GM12878 (cell line): Measurements from ENCODE around the gene SLC29A2. TPM values are rescaled to one million over a fixed set of nuclear protein-coding genes. Genes with fewer than 3 reads are reported as not detected.

Experiments
- ATAC-seq: fragments of 200-7000 bp; cut with Tn5 transposase; 3 replicates; pipeline ENCODE4 v1.9.1; 2020; ENCODE audit warnings: mild to moderate bottlenecking, moderate library complexity
- BruUV-seq: library from RNA; stranded (reverse); fragments of 400-500 nt; replicated peaks from 2 replicates; lab custom pipeline; 2021; lab: Mats Ljungman, UMichigan
- CTCF ChIA-PET: fragments of 300-600 bp; sonication (Branson Sonifier 250); formaldehyde crosslinking; extraction: SDS; loops from one replicate; lab custom pipeline; 2021; ENCODE audit warnings: inconsistent platforms; lab: Yijun Ruan, JAX
- POLR2A ChIA-PET: fragments of 350-600 bp; formaldehyde crosslinking; extraction: SDS; loops from one replicate; lab custom pipeline; 2021; ENCODE audit warnings: inconsistent platforms; lab: Charles Lee
- RAD21 ChIA-PET: fragments of 300-600 bp; sonication (Branson Sonifier 250); formaldehyde crosslinking; loops from one replicate; lab custom pipeline; 2023; ENCODE audit warnings: antibody characterized with exemption; ENCODE audit not compliant: unreplicated experiment; lab: Charles Lee
- SMC1A ChIA-PET: fragments of 300-600 bp; sonication (Branson Sonifier 250); formaldehyde crosslinking; loops from one replicate; lab custom pipeline; 2023; ENCODE audit not compliant: unreplicated experiment, uncharacterized antibody; lab: Charles Lee
- DNase-seq: peaks from one replicate; pipeline ENCODE4 v3.0.0-alpha.2; 2011; ENCODE audit warnings: low read depth, low spot score
- FAIRE-seq: peaks from 3 replicates; lab custom pipeline; 2011; peaks lifted over from hg19 to GRCh38; lab: Jason Lieb, UNC
- H2AFZ ChIP-seq: 2 replicates; pipeline ENCODE4 v1.6.0; 2011; ENCODE audit warnings: low read depth, low read length, control low read depth; ENCODE audit not compliant: control insufficient read depth
- H3K27ac ChIP-seq: 2 replicates; pipeline ENCODE4 v1.5.1; 2011; ENCODE audit warnings: control low read depth; ENCODE audit not compliant: control insufficient read depth, insufficient read depth
- H3K27me3 ChIP-seq, 2 experiments: replicated peaks in 1 of 2; 2 replicates each; pipeline versions ENCODE4 v1.6.0 to v1.6.1; 2011; ENCODE audit warnings: low read length in 1 of 2; ENCODE audit not compliant: control insufficient read depth in 2 of 2, insufficient read depth in 2 of 2
- H3K36me3 ChIP-seq, 2 experiments: 2 replicates each; pipeline ENCODE4 v1.5.1; 2011; ENCODE audit warnings: low read length in 1 of 2; ENCODE audit not compliant: control insufficient read depth in 2 of 2, insufficient read depth in 2 of 2
- H3K4me1 ChIP-seq: 2 replicates; pipeline ENCODE4 v1.6.1; 2011; ENCODE audit warnings: mild to moderate bottlenecking, low read length, moderate library complexity, mixed read lengths; ENCODE audit not compliant: control insufficient read depth, insufficient read depth
- H3K4me2 ChIP-seq: 2 replicates; pipeline ENCODE4 v1.6.0; 2011; ENCODE audit warnings: control low read depth; ENCODE audit not compliant: control insufficient read depth, insufficient read depth
- H3K4me3 ChIP-seq: fragments of 200-600 bp; sonication (generic); 2 replicates; pipeline ENCODE4 v1.5.1; 2016
- H3K79me2 ChIP-seq: 2 replicates; pipeline ENCODE4 v1.6.0; 2011; ENCODE audit warnings: low read length; ENCODE audit not compliant: control insufficient read depth, insufficient read depth
- H3K9ac ChIP-seq: 2 replicates; pipeline ENCODE4 v1.8.0; 2011; ENCODE audit warnings: low read length, control low read depth, mixed read lengths; ENCODE audit not compliant: control insufficient read depth, insufficient read depth
- H3K9me3 ChIP-seq: replicated peaks from 3 replicates; pipeline ENCODE4 v1.5.1; 2011; ENCODE audit warnings: mild to moderate bottlenecking, low read length; ENCODE audit not compliant: control insufficient read depth, insufficient read depth
- H4K20me1 ChIP-seq: 2 replicates; pipeline ENCODE4 v1.6.0; 2011; ENCODE audit not compliant: control insufficient read depth, insufficient read depth
- EGR1 ChIP-seq, 2 experiments: IDR thresholded peaks; 1 replicate in 1 of 2; 2 replicates in 1 of 2; pipeline ENCODE4 v1.6.1; 2011 to 2012; ENCODE audit warnings: low read depth in 2 of 2, low read length in 2 of 2, borderline replicate concordance in 1 of 2, mild to moderate bottlenecking in 1 of 2, moderate library complexity in 1 of 2
- HCFC1 ChIP-seq: fragments of 150-350 bp; IDR thresholded peaks from 2 replicates; pipeline ENCODE4 v1.6.1; 2014; ENCODE audit warnings: low read length
- IRF4 ChIP-seq: IDR thresholded peaks from 2 replicates; pipeline ENCODE4 v1.6.1; 2011; ENCODE audit warnings: low read depth, low read length
- JUNB ChIP-seq: IDR thresholded peaks from 2 replicates; pipeline ENCODE4 v1.6.1; 2016; ENCODE audit warnings: antibody characterized with exemption, mild to moderate bottlenecking
- NBN ChIP-seq: fragments of 450-650 bp; IDR thresholded peaks from 2 replicates; pipeline ENCODE4 v1.6.1; 2016
- PAX8 ChIP-seq: fragments of 450-650 bp; IDR thresholded peaks from 2 replicates; pipeline ENCODE4 v1.6.1; 2017; ENCODE audit warnings: mild to moderate bottlenecking, moderate library complexity
- RB1 ChIP-seq: fragments of 450-650 bp; formaldehyde crosslinking; IDR thresholded peaks from 2 replicates; pipeline ENCODE4 v1.6.1; 2017; ENCODE audit warnings: mild to moderate bottlenecking, borderline replicate concordance
- SIN3A ChIP-seq: IDR thresholded peaks from 2 replicates; pipeline ENCODE4 v1.6.1; 2012; ENCODE audit warnings: low read depth, low read length, improper control_type of control experiment
- SMAD1 ChIP-seq: fragments of 450-650 bp; IDR thresholded peaks from 2 replicates; pipeline ENCODE4 v1.6.1; 2018; ENCODE audit warnings: mild to moderate bottlenecking, low read depth; ENCODE audit not compliant: partially characterized antibody
- SMAD5 ChIP-seq: IDR thresholded peaks from 2 replicates; pipeline ENCODE4 v1.6.1; 2016; ENCODE audit warnings: antibody characterized with exemption, low read depth
- YBX1 ChIP-seq: fragments of 450-650 bp; IDR thresholded peaks from 2 replicates; pipeline ENCODE4 v1.6.1; 2016; ENCODE audit warnings: antibody characterized with exemption
- WGBS: methylation state at CpG from one replicate; pipeline ENCODE4 v1.1.6; 2016; ENCODE audit warnings: low lambda C conversion rate; ENCODE audit not compliant: insufficient replicate concordance, insufficient coverage; ENCODE audit errors: missing lambda C conversion rate; 5-methylcytosine and 5-hydroxymethylcytosine counted together
- in situ Hi-C: fragments of 300-500 bp; cut with MboI; formaldehyde crosslinking; loops from 9 replicates; pipeline ENCODE4 v1.14.3; 2018; ENCODE audit warnings: mixed read lengths
- intact Hi-C: fragments of 100-400 bp; cut with micrococcal nuclease; formaldehyde crosslinking; loops from one replicate; pipeline ENCODE4 v1.14.2; 2022; ENCODE audit not compliant: unreplicated experiment
- polyA plus RNA-seq, 11 experiments: library from polyadenylated mRNA; depleted of rRNA in 4 of 11; unstranded in 6 of 11; stranded (reverse) in 5 of 11; fragments of >200 nt; fragmentation: Nextera tagmentation in 4 of 11; fragmentation: Illumina TruSeq in 1 of 11; extraction: Ambion mirVana in 4 of 11; extraction: Trizol in 1 of 11; gene quantifications; 1 replicate in 1 of 11; 2 replicates in 10 of 11; pipeline versions ENCODE4 v1.2.1 to v1.2.3, GENCODE V29; 2011 to 2016; ENCODE audit warnings: inconsistent platforms in 2 of 11, missing spikeins in 2 of 11, low read depth in 1 of 11
- total RNA-seq, 4 experiments: library from RNA; depleted of rRNA in 3 of 4; stranded (reverse); fragments of >200 nt in 3 of 4; fragmentation: Illumina TruSeq in 1 of 4; extraction: Trizol in 1 of 4; gene quantifications; 2 replicates each; pipeline versions ENCODE4 v1.2.1 to v1.2.3, GENCODE V29; 2013 to 2021
- TF ChIP-seq, protein P1 (sequence below): fragments of 150-350 bp; IDR thresholded peaks from 2 replicates; pipeline ENCODE4 v1.6.1; 2016; ENCODE audit warnings: low read depth, low read length
- TF ChIP-seq, protein P2 (sequence below): IDR thresholded peaks from 2 replicates; pipeline ENCODE4 v1.6.1; 2011; ENCODE audit warnings: low read depth, low read length, improper control_type of control experiment, borderline replicate concordance
- TF ChIP-seq, protein P3 (sequence below): fragments of 450-650 bp; IDR thresholded peaks from 2 replicates; pipeline ENCODE4 v1.6.1; 2017; ENCODE audit warnings: antibody characterized with exemption, mild to moderate bottlenecking, moderate library complexity
- TF ChIP-seq, protein P4 (sequence below): IDR thresholded peaks from 2 replicates; pipeline ENCODE4 v1.6.1; 2011; ENCODE audit warnings: mild to moderate bottlenecking, low read depth, low read length, moderate library complexity; ENCODE audit not compliant: insufficient replicate concordance

SLC29A2 gene
- total and polyA plus RNA-seq, 10 of the 15 experiments (the other 5 are each of a cell fraction or from before 2014, with no cell fraction given), result 0.27 to 7.5 (median 2.2) TPM

DNA sequence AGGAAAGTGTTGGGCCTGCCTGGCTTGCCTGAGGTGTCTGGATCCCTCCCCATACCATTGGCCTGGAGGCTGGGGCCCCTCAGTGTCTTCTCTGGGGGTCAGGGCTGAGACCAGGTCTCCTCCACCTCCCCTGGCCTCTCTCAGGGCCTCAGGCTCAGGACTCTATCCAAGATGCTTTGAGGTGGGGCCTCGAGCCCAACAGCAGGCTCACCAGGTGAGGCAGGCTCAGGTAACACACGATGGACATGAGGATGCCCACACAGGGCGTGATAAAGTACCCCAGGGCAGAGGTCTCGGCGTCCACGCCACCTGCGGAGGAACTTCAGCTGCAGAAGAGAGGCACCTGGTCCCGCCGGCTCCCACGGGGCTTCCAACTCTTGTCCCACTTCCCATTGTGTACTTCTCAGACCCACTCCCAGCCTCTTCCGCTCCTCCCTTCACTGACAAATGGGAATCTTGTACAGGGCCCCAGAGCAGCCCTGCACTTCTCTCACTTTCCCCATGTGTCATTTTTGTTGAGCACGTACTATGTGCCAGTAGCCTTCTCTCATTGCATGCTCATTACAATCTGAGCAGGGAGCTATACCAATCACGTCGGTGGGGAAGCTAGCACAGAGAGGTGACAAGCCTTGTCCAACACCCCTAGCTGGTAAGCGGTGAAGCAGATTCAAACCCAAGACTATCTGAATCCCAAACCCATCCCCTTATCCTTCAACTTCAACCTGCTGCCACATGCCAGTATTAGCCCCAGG lies 3.8 kb downstream of the SLC29A2 start:
- WGBS, result 64% methylated on average over 15 of the region's 15 CpGs
- no peak overlapping the region for H3K4me2 ChIP-seq
- POLR2A ChIA-PET, result interaction anchor here (0.6 kb wide), 1 partner anchor 18 kb away, joined by 3 read pairs; no protein-coding TSS in a partner anchor
- CTCF ChIA-PET, result interaction anchor here (0.5 to 5.9 kb wide), 4 partner anchors 14 to 314 kb away, joined by 3 to 91 read pairs (median 3); partner anchors contain the start of gene TMEM151A
- H3K9me3 ChIP-seq, result no peaks in the 10 kb centered on the region
- H3K4me1 ChIP-seq, result peaks cover 3% of the 10 kb centered on the region; the same call in 1 of the 2 replicates
- FAIRE-seq (no peak), ATAC-seq (no peak), DNase-seq (no peak)
- no TSS peak for BruUV-seq
- H2AFZ ChIP-seq, result no peak overlapping the region
- in situ Hi-C loops, result no loop called here
- RAD21 ChIA-PET, result no interaction called here
- SMC1A ChIA-PET, result interaction anchor here (1.2 kb wide), 1 partner anchor 22 kb away, joined by 3 read pairs; no protein-coding TSS in a partner anchor
- intact Hi-C loops, result no loop called here
- H3K9ac ChIP-seq, result no peak overlapping the region
- H3K79me2 ChIP-seq, result no peaks in the 10 kb centered on the region; the same call in none of the 2 replicates
- no peak overlapping the region for H3K4me3 ChIP-seq
- no peaks in the 10 kb centered on the region for H3K27me3 ChIP-seq
- TF ChIP-seq EGR1 (IDR thresholded peaks at IDR 0.05; ENCODE audit: borderline replicate concordance in 1 of 2, low read depth in 2 of 2, low read length in 2 of 2) (no peak), JUNB (no peak), PAX8 (no peak), NBN (no peak), YBX1 (no peak), RB1 (no peak), IRF4 (no peak), SMAD5 (no peak), SIN3A (no peak), HCFC1 (no peak), SMAD1 (no peak)
- TF ChIP-seq, protein P1, sequence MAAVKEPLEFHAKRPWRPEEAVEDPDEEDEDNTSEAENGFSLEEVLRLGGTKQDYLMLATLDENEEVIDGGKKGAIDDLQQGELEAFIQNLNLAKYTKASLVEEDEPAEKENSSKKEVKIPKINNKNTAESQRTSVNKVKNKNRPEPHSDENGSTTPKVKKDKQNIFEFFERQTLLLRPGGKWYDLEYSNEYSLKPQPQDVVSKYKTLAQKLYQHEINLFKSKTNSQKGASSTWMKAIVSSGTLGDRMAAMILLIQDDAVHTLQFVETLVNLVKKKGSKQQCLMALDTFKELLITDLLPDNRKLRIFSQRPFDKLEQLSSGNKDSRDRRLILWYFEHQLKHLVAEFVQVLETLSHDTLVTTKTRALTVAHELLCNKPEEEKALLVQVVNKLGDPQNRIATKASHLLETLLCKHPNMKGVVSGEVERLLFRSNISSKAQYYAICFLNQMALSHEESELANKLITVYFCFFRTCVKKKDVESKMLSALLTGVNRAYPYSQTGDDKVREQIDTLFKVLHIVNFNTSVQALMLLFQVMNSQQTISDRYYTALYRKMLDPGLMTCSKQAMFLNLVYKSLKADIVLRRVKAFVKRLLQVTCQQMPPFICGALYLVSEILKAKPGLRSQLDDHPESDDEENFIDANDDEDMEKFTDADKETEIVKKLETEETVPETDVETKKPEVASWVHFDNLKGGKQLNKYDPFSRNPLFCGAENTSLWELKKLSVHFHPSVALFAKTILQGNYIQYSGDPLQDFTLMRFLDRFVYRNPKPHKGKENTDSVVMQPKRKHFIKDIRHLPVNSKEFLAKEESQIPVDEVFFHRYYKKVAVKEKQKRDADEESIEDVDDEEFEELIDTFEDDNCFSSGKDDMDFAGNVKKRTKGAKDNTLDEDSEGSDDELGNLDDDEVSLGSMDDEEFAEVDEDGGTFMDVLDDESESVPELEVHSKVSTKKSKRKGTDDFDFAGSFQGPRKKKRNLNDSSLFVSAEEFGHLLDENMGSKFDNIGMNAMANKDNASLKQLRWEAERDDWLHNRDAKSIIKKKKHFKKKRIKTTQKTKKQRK, result no peak
- TF ChIP-seq, protein P2, sequence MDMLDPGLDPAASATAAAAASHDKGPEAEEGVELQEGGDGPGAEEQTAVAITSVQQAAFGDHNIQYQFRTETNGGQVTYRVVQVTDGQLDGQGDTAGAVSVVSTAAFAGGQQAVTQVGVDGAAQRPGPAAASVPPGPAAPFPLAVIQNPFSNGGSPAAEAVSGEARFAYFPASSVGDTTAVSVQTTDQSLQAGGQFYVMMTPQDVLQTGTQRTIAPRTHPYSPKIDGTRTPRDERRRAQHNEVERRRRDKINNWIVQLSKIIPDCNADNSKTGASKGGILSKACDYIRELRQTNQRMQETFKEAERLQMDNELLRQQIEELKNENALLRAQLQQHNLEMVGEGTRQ, result no peak
- TF ChIP-seq, protein P3, sequence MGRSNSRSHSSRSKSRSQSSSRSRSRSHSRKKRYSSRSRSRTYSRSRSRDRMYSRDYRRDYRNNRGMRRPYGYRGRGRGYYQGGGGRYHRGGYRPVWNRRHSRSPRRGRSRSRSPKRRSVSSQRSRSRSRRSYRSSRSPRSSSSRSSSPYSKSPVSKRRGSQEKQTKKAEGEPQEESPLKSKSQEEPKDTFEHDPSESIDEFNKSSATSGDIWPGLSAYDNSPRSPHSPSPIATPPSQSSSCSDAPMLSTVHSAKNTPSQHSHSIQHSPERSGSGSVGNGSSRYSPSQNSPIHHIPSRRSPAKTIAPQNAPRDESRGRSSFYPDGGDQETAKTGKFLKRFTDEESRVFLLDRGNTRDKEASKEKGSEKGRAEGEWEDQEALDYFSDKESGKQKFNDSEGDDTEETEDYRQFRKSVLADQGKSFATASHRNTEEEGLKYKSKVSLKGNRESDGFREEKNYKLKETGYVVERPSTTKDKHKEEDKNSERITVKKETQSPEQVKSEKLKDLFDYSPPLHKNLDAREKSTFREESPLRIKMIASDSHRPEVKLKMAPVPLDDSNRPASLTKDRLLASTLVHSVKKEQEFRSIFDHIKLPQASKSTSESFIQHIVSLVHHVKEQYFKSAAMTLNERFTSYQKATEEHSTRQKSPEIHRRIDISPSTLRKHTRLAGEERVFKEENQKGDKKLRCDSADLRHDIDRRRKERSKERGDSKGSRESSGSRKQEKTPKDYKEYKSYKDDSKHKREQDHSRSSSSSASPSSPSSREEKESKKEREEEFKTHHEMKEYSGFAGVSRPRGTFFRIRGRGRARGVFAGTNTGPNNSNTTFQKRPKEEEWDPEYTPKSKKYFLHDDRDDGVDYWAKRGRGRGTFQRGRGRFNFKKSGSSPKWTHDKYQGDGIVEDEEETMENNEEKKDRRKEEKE, result no peak
- TF ChIP-seq, protein P4, sequence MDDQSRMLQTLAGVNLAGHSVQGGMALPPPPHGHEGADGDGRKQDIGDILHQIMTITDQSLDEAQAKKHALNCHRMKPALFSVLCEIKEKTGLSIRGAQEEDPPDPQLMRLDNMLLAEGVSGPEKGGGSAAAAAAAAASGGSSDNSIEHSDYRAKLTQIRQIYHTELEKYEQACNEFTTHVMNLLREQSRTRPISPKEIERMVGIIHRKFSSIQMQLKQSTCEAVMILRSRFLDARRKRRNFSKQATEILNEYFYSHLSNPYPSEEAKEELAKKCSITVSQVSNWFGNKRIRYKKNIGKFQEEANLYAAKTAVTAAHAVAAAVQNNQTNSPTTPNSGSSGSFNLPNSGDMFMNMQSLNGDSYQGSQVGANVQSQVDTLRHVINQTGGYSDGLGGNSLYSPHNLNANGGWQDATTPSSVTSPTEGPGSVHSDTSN, result no peak
- H3K36me3 ChIP-seq, result no peaks in the 10 kb centered on the region; a peak in 2 of 4 replicates
- no peak overlapping the region for H3K27ac ChIP-seq
- H4K20me1 ChIP-seq, result no peaks in the 10 kb centered on the region
